ENCODE measurements around the gene ATPAF1. TPM values are rescaled to one million over a fixed set of nuclear protein-coding genes. Genes with fewer than 3 reads are reported as not detected.

Gene ATPAF1
- total and polyA plus RNA-seq, 10 of the 15 experiments (the other 5 are each of a cell fraction or from before 2014, with no cell fraction given), result 15.2 to 93.5 (median 48.4) TPM

DNA sequence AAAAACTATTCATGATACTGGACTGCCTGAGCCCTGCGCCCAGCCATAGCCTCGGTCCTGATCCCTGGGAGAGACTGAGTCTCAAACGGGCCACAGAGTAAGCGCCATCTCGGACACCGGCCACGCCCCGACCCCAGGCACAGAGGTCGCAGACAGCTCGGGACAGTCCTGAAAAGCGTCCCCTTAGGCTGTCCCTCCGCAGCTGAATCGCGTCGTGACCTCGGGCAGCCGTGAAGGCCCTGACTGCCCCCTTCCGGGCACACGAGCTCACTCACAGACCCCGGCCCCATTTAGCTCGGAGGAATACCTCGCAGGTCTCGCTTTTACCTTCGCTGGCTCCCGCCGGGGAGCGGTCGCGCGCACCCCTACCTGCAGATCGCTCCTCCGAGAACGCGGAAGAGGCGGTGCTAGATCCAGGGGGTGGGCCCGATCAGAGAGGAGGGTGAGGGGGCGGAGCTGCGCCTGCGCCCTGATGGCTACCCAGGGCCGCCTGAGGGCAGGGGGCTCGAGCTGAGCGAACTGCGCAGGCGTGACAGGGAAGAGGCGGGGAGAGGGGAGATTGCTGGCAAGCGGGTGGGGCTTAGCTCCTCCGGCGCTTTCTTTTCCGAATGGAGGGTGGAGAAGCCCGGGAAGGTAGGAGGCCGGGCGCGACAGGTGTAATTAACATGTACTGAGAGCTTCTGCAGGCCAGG is 64.2 kb downstream of the ATPAF1 start, which contains the start of gene MKNK1:
Gene MKNK1 (minus strand): TSS at position 411 of the 692 bp plus-strand sequence. CDS start 20,941 bp downstream, outside the sequence.
- WGBS (ENCODE audit: insufficient coverage, insufficient replicate concordance, low lambda C conversion rate, missing lambda C conversion rate), result under 1% methylated on average over 53 of the region's 53 CpGs
- no peaks in the 10 kb centered on the region for H3K27me3 ChIP-seq (replicated peaks in 1 of 2; ENCODE audit: control insufficient read depth in 2 of 2, insufficient read depth in 2 of 2, low read length in 1 of 2)
- H3K79me2 ChIP-seq (ENCODE audit: control insufficient read depth, insufficient read depth, low read length), result peaks cover 2% of the 10 kb centered on the region; the same call in 1 of the 2 replicates
- TSS peak; percentile 45 for BruUV-seq (replicated peaks)
- peak within 1 kb of the TSS; percentile 74 for H3K27ac ChIP-seq (ENCODE audit: control insufficient read depth, insufficient read depth)
- ChIA-PET POLR2A (interaction anchor here (0.5 to 9.1 kb wide), 8 partner anchors 10 to 1301 kb away, joined by 3 to 124 read pairs (median 5); partner anchors contain the start of genes ATPAF1, EFCAB14 and MOB3C), SMC1A (ENCODE audit: uncharacterized antibody, unreplicated experiment) (interaction anchor here (0.7 to 6.2 kb wide), 7 partner anchors 10 to 116 kb away, joined by 3 to 53 read pairs (median 3); partner anchors contain the start of gene MOB3C), RAD21 (ENCODE audit: unreplicated experiment) (interaction anchor here (0.9 to 2.9 kb wide), 5 partner anchors 11 to 275 kb away, joined by 3 to 41 read pairs (median 4); partner anchors contain the start of genes ATPAF1, EFCAB14 and MOB3C), CTCF (interaction anchor here (0.5 to 3.3 kb wide), 16 partner anchors 10 to 735 kb away, joined by 3 to 30 read pairs (median 3); partner anchors contain the start of gene MOB3C)
- H2AFZ ChIP-seq (ENCODE audit: control insufficient read depth, low read depth, low read length), result peak within 1 kb of the TSS; percentile 96
- H4K20me1 ChIP-seq (ENCODE audit: control insufficient read depth, insufficient read depth), result no peaks in the 10 kb centered on the region
- FAIRE-seq (peak; percentile 78), ATAC-seq (peak; percentile 98), DNase-seq (ENCODE audit: low read depth, low spot score) (peak; percentile 87)
- peak within 1 kb of the TSS; percentile 81 for H3K9ac ChIP-seq (ENCODE audit: control insufficient read depth, insufficient read depth, low read length)
- H3K9me3 ChIP-seq (replicated peaks; ENCODE audit: control insufficient read depth, insufficient read depth, low read length), result no peaks in the 10 kb centered on the region
- H3K36me3 ChIP-seq (ENCODE audit: control insufficient read depth in 2 of 2, insufficient read depth in 2 of 2, low read length in 1 of 2), result peaks cover 0 to 6% of the 10 kb centered on the region in 2 experiments; a peak in 2 of 4 replicates
- H3K4me2 ChIP-seq (ENCODE audit: control insufficient read depth, insufficient read depth), result peak within 1 kb of the TSS; percentile 78
- intact Hi-C loops (cut with micrococcal nuclease; ENCODE audit: unreplicated experiment), result loop anchor here (5.0 kb wide), 1 partner anchor 63 kb away; the partner anchor contains the start of gene ATPAF1
- in situ Hi-C loops (cut with MboI), result no loop called here
- H3K4me3 ChIP-seq, result peak within 1 kb of the TSS; percentile 67
- H3K4me1 ChIP-seq (ENCODE audit: control insufficient read depth, insufficient read depth, low read length), result 0 out of 2 replicates have a peak, but pooled peaks cover 3% of the 10 kb centered on the region
- TF ChIP-seq SMARCA5 (IDR thresholded peaks at IDR 0.05) (peak; percentile 20; the same call in 1 of the 2 replicates), PML (IDR thresholded peaks at IDR 0.05; ENCODE audit: low read length) (peak; percentile 91), POLR2AphosphoS2 (IDR thresholded peaks at IDR 0.05; ENCODE audit: low read depth, low read length) (peak; percentile 98), SP1 (IDR thresholded peaks at IDR 0.05; ENCODE audit: low read depth, low read length) (peak; percentile 32), TCF12 (IDR thresholded peaks at IDR 0.05; ENCODE audit: low read depth, low read length) (peak; percentile 10; the same call in 1 of the 2 replicates), CBX5 (IDR thresholded peaks at IDR 0.05; ENCODE audit: low read depth) (no peak), STAT3 (IDR thresholded peaks at IDR 0.05; ENCODE audit: low read depth, low read length) (no peak), BMI1 (IDR thresholded peaks at IDR 0.05; ENCODE audit: borderline replicate concordance) (no peak), TBL1XR1 (IDR thresholded peaks at IDR 0.05; ENCODE audit: low read depth, low read length) (no peak), RBBP5 (conservative IDR thresholded peaks at IDR 0.05) (no peak), ASH2L (IDR thresholded peaks at IDR 0.05; ENCODE audit: borderline replicate concordance, low read depth) (no peak), SMAD5 (IDR thresholded peaks at IDR 0.05; ENCODE audit: low read depth) (peak; percentile 94; the same call in 1 of the 2 replicates), TAF1 (IDR thresholded peaks at IDR 0.05; ENCODE audit: borderline replicate concordance, low read depth, low read length) (peak; percentile 36; the same call in 1 of the 2 replicates), HDGF (IDR thresholded peaks at IDR 0.05) (peak; percentile 93), YY1 (IDR thresholded peaks at IDR 0.05; ENCODE audit: low read depth, low read length) (no peak), TARDBP (IDR thresholded peaks at IDR 0.05; ENCODE audit: borderline replicate concordance) (0 out of 2 replicates have a peak, but pooled peaks have one; percentile 35), ATF7 (IDR thresholded peaks at IDR 0.05; ENCODE audit: low read depth) (no peak)
- TF ChIP-seq, protein P1, sequence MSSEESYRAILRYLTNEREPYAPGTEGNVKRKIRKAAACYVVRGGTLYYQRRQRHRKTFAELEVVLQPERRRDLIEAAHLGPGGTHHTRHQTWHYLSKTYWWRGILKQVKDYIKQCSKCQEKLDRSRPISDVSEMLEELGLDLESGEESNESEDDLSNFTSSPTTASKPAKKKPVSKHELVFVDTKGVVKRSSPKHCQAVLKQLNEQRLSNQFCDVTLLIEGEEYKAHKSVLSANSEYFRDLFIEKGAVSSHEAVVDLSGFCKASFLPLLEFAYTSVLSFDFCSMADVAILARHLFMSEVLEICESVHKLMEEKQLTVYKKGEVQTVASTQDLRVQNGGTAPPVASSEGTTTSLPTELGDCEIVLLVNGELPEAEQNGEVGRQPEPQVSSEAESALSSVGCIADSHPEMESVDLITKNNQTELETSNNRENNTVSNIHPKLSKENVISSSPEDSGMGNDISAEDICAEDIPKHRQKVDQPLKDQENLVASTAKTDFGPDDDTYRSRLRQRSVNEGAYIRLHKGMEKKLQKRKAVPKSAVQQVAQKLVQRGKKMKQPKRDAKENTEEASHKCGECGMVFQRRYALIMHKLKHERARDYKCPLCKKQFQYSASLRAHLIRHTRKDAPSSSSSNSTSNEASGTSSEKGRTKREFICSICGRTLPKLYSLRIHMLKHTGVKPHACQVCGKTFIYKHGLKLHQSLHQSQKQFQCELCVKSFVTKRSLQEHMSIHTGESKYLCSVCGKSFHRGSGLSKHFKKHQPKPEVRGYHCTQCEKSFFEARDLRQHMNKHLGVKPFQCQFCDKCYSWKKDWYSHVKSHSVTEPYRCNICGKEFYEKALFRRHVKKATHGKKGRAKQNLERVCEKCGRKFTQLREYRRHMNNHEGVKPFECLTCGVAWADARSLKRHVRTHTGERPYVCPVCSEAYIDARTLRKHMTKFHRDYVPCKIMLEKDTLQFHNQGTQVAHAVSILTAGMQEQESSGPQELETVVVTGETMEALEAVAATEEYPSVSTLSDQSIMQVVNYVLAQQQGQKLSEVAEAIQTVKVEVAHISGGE (CRISPR knock-in tag; IDR thresholded peaks at IDR 0.05), result no peak
- TF ChIP-seq, protein P2, sequence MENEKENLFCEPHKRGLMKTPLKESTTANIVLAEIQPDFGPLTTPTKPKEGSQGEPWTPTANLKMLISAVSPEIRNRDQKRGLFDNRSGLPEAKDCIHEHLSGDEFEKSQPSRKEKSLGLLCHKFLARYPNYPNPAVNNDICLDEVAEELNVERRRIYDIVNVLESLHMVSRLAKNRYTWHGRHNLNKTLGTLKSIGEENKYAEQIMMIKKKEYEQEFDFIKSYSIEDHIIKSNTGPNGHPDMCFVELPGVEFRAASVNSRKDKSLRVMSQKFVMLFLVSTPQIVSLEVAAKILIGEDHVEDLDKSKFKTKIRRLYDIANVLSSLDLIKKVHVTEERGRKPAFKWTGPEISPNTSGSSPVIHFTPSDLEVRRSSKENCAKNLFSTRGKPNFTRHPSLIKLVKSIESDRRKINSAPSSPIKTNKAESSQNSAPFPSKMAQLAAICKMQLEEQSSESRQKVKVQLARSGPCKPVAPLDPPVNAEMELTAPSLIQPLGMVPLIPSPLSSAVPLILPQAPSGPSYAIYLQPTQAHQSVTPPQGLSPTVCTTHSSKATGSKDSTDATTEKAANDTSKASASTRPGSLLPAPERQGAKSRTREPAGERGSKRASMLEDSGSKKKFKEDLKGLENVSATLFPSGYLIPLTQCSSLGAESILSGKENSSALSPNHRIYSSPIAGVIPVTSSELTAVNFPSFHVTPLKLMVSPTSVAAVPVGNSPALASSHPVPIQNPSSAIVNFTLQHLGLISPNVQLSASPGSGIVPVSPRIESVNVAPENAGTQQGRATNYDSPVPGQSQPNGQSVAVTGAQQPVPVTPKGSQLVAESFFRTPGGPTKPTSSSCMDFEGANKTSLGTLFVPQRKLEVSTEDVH (IDR thresholded peaks at IDR 0.05; ENCODE audit: low read depth, partially characterized antibody), result peak; percentile 25
